Urothelium cell line (cell line): ENCODE data around the gene PTGES3.
A peak's percentile ranks its signal among the peaks of the same experiment; 100 is the strongest.
"Not testable (repeated sequence)": the region's sequence is repeated elsewhere in the genome, so short reads cannot be mapped to it uniquely, and the experiment has no call there.

ENCODE experiments used
- DNase-seq: peaks from one replicate; pipeline ENCODE4 v3.0.0; 2011; ENCODE audit warnings: low spot score, mixed read lengths
- FAIRE-seq: peaks from 2 replicates; lab custom pipeline; 2011; peaks lifted over from hg19 to GRCh38; lab: Jason Lieb, UNC

The PTGES3 gene

DNA sequence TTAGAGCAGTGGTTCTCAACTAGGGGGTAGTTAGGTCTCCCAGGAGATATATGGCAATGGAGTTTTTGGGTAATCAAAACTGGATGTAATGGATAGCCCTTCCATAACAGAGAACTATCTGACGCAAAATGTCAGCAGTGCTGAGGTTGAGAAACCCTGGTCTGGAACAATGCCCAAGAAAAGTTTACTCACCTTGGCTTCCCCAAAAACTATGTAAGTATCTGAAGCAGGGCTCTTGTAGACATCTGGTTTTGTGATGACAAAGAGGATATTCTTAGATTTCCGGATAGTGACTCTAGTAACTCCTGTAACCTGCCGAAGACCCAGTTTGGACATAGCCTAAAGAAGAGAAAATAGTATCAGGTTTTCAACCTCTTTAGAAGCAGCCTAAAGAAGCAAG lies 25.3 kb upstream of the PTGES3 start:
- no peak for FAIRE-seq
- DNase-seq: no peak

DNA sequence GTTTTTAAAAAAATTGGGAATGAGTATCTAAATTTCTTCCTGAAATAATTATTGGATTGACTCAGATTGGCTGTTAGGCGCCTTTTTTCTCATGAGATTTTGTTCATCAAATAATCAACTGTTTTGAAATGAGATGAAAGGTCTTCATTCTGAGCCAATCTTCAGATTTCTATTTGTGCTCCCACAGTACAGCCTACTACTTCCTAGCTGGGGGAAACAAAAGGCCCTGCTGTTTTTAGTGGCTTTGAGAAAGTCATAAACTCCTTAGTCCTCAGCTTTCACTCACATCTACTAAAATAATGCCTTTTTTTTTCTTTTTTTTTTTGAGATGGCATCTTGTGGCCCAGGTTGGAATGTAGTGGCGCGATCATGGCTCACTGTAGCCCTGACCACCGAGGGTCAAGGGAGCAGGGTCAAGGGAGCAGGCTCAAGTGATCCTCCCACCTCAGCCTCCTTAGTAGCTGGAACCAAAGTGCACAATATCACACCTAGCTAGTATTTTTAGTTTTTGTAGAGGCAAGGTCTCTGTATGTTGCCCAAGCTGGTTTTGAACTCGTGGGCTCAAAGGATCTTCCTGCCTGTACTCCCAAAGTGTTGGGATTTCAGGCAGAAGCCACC lies 21.8 kb upstream of the PTGES3 start:
- FAIRE-seq (no peak), DNase-seq (no peak)

DNA sequence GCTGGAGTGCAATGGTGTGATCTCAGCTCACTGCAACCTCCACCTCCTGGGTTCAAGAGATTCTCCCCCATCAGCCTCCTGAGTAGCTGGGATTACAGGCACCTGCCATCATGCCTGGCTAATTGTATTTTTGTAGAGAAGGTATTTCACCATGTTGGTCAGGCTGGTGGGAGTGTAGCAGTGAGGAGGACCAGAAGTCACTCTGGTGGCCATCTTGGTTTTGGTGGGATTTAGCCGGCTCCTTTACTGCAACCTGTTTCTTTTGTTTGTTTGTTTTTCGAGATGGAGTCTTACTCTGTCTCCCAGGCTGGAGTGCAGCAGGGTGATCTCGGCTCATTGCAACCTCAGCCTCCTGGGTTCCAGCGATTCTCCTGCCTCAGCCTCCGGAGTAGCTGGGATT lies 16.4 kb upstream of the PTGES3 start:
- DNase-seq, FAIRE-seq: not testable (repeated sequence)

DNA sequence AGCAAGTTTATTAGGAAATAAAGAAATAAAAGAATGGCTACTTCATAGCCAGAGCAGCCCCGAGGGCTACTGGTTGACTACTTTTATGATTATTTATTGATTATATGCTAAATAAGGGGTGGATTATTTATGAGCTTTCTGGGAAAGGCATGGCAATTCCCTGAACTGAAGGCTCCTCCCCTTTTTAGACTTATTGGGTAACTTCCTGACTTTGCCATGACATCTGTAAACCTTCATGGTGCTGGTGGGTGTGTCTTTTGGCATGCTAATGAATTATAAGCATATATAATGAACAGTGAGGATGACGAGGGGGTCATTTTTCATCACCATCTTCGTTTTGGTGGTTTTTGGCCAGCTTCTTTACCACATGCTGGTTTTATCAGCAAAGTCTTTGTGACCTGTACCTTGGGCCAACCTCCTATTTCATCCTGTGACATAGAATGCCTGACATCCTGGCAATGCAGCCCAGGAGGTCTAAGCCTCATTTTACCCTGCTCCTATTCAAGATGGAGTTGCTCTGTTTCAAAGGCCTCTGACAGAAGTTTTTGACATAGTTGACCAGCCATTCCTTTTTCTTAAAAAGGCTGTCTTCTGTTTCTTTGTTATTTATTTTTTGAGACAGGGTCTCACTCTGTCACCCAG lies 11.1 kb upstream of the PTGES3 start:
- DNase-seq: no peak
- no peak for FAIRE-seq

DNA sequence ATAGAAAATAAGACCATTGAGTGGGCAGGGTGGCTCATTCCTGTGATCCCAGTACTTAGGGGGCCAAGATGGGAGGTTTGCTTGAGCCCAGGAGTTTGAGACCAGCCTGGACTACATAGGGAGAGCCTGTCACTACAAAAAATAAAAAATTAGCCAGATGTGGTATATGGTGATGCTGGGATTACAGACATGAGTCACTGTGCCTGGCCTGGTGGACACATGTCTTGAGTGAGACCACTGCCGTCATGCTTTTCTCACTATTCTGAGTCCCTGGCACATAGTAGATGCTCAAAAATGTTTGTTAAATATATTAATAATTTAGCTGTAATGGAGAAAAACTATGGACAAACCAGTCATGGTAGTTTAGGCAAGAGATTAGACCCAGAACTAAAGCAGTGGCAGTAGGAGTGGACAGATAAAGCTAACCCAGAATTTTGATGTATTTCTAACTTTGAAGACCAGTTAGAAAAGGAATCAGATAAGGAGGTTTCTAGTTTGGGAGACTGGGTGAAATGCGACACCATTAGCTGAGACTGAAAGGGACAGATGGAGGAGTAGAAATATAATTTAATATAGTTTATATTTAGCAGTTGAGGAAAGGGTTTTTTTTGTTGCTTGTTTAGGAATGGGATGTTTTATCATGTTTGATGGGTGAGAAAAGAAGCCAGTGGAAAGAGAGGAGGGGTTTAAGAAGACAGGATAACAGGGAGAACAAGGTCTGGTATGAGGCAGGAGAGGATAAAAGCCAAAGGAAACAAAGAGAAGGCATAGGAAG lies 7.4 kb upstream of the PTGES3 start:
- no peak for DNase-seq

DNA sequence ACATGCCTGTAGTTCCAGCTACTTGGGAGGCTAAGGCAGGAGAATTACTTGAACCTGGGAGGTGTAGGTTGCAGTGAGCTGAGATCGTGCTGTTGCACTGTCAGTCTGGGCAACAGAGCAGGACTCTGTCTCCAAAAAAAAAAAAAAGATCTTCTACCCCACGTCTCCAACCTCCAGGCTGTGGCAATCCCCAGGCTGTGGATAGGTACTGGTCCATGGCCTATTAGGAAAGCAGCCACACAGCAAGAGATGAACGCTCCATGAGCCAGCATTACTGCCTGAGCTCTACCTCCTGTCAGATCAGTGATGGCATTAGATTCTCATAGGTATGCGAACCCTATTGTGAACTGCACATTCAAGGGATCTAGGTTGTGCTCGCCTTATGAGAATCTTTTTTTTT lies 6.1 kb upstream of the PTGES3 start:
- FAIRE-seq: no peak
- no peak for DNase-seq

More for the DNA sequence above, 7.4 kb upstream of the PTGES3 start:
- no peak for FAIRE-seq

DNA sequence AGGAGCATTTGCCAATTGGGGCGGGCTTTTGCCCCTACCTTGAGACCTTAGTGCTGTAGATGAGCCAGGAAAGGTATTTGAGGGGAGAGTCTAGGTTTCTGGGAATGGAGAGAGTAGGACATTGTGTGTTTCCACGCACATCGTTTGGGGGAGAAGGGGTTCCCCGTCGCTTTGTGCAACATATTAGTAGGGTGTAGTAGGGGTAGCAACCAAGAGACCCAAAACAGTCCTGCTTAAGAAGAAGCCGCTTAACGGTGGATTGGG lies 694 bp upstream of the PTGES3 start:
- DNase-seq: no peak
- FAIRE-seq: no peak

DNA sequence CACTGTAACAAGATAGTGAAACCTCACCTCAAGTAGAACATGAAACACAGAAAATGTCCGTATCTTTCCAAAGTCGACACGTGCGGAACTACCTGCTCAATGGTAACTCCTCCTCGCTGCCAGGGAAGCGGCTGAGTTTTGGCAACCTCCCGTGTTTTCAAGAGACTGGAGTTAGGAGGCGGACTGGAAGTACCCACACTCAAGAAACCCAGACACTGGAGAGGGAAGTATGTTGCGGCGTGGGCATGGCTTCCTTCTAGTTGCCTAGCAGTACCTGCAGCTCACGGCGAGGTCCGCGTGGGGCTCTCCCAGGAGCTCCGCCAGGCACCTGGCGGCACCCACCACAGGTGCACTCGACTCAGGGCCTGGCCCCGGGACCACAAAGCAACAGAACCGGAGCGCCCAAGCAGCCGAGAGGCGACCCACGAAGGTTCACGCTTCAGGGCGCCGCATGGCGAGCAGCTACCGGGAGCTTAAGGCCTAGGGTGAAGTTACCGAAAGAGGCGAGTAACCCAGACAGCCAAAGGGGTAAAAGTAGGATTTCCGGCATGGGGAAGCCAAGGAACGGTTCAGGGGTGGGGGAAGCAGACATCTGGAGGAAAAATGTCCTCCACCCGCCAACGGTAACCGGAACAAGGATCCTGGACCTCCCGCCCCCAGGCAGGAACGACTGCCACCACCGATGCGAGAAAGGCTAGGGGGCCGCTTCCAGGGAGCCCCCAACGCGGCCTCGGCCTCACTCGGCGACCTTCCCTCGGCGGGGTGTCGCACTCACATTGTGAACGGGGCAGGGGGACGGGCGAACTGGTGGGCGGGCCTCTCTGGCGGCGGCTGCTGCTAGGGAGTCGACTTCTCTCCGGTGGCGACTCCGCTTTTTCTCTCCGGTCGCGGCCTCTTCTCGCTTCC lies 608 bp downstream of the PTGES3 start:
- FAIRE-seq: no peak
- peak; percentile 27 for DNase-seq

DNA sequence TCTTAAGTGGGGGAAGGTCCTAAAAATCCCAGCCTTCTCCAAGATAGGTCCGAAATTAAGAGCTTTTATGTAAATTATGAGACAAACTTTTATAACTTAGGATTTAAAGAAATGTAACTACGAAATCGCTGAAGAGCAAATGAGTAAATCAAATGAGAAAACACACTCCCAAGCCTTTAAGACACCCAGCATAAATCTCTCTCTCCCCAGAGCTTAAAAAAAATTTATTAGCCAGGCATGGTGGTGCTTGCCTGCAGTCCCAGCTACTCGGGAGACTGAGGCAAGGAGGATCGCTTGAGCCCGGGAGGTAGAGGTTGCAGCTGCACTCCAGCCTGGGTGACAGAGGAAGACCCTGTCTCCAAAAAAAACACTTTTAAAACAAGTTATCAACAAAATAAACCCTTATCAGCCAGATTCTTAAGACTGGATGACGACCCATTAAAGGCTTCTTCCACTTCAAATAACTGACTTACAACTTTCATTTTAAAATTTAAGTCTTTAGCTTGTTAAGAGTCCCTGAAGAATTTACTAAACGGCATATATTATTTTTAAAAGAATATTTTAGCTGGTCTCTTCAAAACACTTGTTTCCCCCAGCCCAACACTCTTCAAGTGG lies 3.2 kb downstream of the PTGES3 start:
- FAIRE-seq: no peak
- no peak for DNase-seq

DNA sequence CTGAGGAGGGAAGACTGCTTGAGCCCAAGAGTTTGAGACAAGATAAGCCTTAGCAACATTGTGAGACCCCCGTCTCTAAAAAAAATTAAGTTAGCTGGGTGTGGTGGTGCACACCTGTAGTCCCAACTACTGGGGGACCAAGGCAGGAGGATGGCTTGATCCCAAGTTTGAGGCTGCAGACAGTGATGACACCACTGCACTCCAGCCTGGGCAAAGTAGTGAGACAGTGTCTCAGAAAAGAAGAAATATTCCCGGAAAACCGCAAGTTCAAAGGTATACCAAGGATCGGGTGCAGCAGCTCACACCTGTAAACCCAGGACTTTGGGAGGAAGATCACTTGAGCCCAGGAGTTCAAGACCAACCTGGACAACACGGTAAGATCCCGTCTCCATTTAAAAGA lies 5.8 kb downstream of the PTGES3 start:
- DNase-seq (no peak), FAIRE-seq (no peak)

DNA sequence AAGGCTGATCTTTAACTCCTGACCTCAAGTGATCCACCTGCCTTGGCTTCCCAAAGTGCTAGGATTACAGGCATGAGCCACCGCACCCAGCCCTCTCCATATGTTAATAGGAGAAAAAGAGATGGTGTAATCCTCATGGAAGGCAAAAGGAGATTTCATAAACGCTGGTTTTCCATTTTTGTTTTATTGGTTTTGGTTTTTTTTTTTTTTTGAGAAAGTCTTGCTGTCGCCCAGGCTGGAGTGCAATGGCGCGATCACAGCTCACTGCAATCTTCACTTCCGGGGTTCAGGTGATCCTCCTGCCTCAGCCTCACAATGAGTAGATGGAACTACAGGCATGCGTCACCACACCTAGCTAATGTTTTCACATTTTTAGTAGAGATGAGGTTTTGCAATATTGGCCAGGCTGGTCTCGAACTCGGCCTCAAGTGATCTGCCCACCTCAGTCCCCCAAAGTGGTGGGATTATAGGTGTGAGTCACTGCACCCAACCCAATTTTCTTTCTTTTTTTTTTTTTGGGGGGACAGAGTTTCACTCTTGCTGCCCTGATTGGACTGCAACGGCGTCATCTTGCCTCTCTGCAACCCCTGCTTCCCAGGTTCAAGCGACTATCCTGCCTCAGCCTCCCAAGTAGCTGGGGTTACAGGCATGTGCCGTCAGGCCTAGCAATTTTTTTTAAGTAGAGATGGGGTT lies 8.1 kb downstream of the PTGES3 start:
- FAIRE-seq (no peak), DNase-seq (no peak)

DNA sequence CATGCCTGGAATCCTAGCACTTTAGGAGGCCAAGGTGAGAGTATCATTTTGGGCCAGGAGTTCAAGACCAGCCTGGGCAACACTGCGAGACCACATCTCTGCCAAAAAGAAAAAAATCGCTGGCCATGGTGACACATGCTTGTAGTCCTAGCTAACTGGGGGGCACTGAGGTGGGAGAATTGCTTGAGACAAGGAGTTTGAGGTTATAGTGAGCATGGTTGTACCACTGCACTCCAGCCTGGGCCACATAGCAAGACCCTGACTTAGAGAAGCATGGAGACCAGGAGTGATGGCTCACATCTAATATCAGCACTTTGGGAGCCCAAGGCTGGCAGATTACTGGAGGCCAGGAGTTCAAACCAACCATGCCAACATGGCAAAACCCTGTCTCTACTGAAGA lies 9.2 kb downstream of the PTGES3 start:
- FAIRE-seq: no peak

DNA sequence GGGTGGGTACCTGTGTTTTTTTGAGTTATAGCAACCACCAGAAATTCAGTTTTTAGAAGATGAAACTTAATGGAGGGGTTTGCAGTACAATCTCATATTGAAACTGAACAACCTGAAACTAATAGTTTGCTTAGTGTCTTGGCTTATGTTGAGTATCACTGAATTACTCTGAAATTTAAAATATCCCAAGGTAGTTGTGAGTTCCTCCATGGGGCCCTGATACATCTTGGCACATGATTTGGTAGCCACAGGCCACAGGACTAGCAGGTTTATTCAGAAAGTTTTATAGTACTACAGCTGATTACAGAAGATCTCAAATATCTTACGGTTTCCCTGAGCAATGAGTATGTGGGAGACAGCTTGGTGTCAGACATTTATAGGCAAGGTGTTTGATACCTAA lies 10.4 kb downstream of the PTGES3 start:
- DNase-seq (no peak), FAIRE-seq (no peak)

More for the DNA sequence above, 9.2 kb downstream of the PTGES3 start:
- DNase-seq: no peak

DNA sequence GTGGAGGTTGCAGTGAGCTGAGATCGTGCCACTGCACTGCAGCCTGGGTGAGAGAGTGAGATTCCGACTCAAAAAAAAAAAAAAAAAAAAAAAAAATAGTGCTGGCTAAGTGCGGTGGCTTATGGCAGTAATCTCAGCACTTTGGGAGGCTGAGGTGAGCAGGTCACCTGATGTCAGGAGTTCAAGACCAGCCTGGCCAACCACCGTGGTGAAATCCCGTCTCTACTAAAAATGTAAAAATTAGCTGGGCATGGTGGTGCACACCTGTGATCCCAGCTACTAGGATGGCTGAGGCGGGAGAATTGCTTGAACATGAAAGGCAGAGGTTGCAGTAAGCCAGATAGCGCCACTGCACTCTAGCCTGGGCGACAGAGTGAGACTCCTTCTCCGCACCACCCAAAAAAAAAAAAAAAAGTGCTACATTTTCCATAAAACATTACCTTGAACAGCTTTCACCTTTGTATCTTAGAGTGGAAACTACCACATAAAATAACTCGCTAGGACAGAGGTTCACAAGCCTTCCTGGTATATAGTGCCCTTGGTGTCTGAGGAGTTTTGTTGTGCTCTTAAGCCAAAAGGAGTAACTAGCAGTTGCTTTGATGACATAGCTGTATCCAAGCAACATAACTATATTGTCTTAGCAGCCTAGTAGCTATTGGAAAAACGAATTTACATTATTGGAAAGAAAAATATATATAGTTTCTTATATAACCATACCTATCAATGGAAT lies 11.1 kb downstream of the PTGES3 start:
- DNase-seq (no peak), FAIRE-seq (no peak)

DNA sequence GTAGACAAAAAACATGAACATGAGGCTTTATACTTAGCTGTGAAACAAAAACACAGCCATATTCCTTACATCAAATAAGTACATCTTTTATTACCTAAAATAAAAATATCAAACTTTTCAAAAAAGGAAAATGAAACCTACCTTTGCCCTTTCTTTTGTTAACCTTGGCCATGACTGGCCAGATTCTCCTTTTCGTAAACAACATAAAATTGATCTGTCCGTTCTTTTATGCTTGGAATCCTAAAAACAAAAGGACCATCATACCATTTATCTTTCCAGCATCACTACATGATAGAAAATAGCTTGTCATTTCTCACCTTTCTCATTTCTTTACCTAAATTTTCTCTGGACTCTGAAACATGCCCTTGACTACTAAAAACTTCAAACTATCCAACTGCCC lies 16.5 kb downstream of the PTGES3 start:
- FAIRE-seq (no peak), DNase-seq (no peak)

DNA sequence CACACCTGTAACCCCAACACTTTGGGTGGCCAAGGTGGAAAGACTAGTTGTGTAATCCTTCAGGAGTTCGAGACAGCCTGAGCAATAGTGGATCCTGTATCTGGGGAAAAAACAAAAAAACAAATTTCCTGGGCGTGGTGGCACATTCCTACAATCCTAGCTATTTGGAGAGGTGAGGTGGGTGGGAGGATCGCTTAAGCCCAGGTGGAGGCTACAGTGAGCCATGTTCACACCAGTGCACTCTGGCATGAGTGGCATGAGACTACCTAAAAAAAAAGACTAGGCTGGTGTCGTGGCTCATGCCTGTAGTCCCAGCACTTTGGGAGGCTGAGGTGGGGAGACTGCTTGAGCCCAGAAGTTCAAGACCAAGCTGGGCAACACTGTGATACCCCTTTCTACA lies 17.2 kb downstream of the PTGES3 start:
- DNase-seq: no peak
- FAIRE-seq: no peak

DNA sequence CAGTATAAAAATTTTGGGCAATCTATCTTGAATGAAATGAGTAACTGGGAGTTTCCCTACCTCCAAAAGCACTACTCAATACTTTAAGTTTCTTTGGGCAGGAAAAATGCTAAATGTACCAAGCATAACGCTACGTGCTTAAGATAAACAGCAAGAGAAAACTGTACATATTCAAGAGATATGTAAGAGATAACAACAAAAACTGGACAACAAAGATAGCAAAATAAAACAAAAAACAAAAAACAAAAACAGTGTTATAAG lies 20.0 kb downstream of the PTGES3 start:
- FAIRE-seq: no peak
- DNase-seq: no peak

DNA sequence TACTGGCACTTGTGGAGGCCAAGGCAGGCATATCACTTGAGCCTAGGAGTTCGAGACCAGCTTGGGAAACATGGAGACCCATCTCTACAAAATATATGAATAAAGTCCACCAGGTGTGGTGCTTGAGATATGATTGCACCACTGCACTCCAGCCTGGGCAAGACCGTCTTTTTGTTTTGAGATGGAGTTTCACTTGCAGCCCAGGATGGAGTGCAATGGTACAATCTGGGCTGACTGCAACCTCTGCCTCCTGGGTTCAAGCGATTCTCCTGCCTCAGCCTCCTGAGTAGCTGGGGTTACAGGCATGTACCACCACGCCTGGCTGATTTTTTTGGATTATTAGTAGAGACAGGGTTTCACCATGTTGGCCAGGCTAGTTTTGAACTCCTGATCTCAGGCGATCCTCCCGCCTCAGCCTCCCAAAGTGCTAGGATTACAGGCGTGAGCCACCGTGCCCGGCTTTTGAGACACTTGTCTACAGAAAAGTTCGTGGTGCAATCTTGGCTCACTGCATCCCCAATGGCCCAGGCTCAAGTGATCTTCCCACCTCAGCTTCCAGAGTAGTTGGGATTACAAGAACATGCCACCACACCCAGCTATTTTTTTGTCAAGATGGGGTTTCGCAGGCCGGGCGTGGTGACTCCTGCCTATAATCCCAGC lies 26.0 kb downstream of the PTGES3 start:
- no peak for DNase-seq
- FAIRE-seq: no peak

DNA sequence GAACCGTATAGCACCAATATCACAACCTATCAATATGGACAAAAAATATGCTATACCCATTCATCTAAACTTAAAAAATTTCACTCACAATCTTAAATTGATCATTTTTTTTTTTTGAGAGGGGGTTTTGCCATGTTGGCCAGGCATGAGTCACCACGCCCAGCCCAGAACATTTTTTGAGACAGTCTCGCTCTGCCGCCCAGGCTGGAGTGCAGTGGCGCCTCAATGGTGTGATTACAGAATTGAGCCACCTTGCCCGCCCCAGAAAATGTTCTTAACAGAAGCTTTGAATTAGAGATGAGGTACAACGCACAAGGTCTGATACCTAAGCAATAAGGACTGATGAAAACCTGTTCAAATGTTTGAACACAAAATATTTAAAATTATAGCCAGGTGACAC lies 26.5 kb downstream of the PTGES3 start:
- FAIRE-seq: no peak
- DNase-seq: no peak

DNA sequence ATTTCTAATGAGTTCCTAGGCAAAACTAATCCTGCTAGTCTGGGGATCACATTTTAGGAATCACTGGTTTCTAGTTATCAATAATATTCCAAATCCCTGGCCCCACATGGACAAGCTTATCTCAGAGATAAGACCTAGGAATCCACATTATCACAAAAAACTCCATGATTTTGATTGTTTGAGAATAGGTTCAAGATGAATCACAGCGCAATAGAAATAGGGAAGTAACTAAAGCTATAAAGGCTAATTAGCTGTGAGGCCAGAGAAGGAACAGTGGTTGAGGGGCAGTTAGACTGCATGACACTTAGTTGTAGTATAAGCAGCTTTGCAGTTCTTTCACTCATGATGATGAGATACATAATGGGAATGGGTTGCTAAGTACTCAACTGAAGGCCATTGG lies 29.2 kb downstream of the PTGES3 start:
- DNase-seq (no peak), FAIRE-seq (no peak)
